GM12878 (cell line): ENCODE results near the gene RADIL.

Experiments used
- E2F8 ChIP-seq: fragments of 450-650 bp; IDR thresholded peaks from 2 replicates; pipeline ENCODE4 v1.6.1; 2018; ENCODE audit warnings: mild to moderate bottlenecking, low read depth, moderate library complexity; ENCODE audit not compliant: partially characterized antibody
- EZH2 ChIP-seq: IDR thresholded peaks from 2 replicates; pipeline ENCODE4 v1.6.1; 2012; ENCODE audit warnings: low read depth, mild to moderate bottlenecking, control low read depth, inconsistent platforms, low read length, borderline replicate concordance; ENCODE audit not compliant: control insufficient read depth
- NFYA ChIP-seq: IDR thresholded peaks from 2 replicates; pipeline ENCODE4 v1.6.1; 2011; ENCODE audit warnings: low read depth, mild to moderate bottlenecking, low read length, improper control_type of control experiment, borderline replicate concordance
- NKRF ChIP-seq: fragments of 450-650 bp; conservative IDR thresholded peaks from 2 replicates; pipeline ENCODE4 v1.6.1; 2017; ENCODE audit warnings: mild to moderate bottlenecking, moderate library complexity
- RAD21 ChIP-seq: IDR thresholded peaks from 2 replicates; pipeline ENCODE4 v1.6.1; 2011; ENCODE audit warnings: mild to moderate bottlenecking, low read depth, low read length, moderate library complexity; ENCODE audit not compliant: insufficient read depth
- SIN3A ChIP-seq: IDR thresholded peaks from 2 replicates; pipeline ENCODE4 v1.6.1; 2012; ENCODE audit warnings: low read depth, low read length, improper control_type of control experiment
- SMARCA5 ChIP-seq: fragments of 450-650 bp; IDR thresholded peaks from 2 replicates; pipeline ENCODE4 v1.6.1; 2017; ENCODE audit warnings: mild to moderate bottlenecking
- SMC3 ChIP-seq: IDR thresholded peaks from 2 replicates; pipeline ENCODE4 v1.6.1; 2011; ENCODE audit warnings: low read length, improper control_type of control experiment, borderline replicate concordance
- SRF ChIP-seq, 2 experiments: IDR thresholded peaks; 2 replicates each; pipeline ENCODE4 v1.6.1; 2011; ENCODE audit warnings: low read depth in 2 of 2, low read length in 2 of 2, mild to moderate bottlenecking in 1 of 2, moderate library complexity in 1 of 2
- TAF1 ChIP-seq: IDR thresholded peaks from 2 replicates; pipeline ENCODE4 v1.6.1; 2011; ENCODE audit warnings: mild to moderate bottlenecking, low read depth, low read length, borderline replicate concordance
- TARDBP ChIP-seq: IDR thresholded peaks from 2 replicates; pipeline ENCODE4 v1.6.1; 2016; ENCODE audit warnings: borderline replicate concordance
- ZNF274 ChIP-seq: IDR thresholded peaks from one replicate; pipeline ENCODE4 v1.8.0; 2011; ENCODE audit not compliant: insufficient read length, insufficient read depth
- TF ChIP-seq, protein P1 (sequence below), 3 experiments: IDR thresholded peaks in 2 of 3; conservative IDR thresholded peaks in 1 of 3; 2 replicates each; pipeline ENCODE4 v1.5.1; 2011; ENCODE audit warnings: low read depth in 3 of 3, low read length in 3 of 3, mild to moderate bottlenecking in 3 of 3, control low read depth in 2 of 3, moderate library complexity in 2 of 3, inconsistent platforms in 1 of 3, mixed read lengths in 1 of 3; ENCODE audit not compliant: control insufficient read depth in 2 of 3, insufficient read depth in 1 of 3; ENCODE audit errors: extremely low read depth in 1 of 3

DNA sequence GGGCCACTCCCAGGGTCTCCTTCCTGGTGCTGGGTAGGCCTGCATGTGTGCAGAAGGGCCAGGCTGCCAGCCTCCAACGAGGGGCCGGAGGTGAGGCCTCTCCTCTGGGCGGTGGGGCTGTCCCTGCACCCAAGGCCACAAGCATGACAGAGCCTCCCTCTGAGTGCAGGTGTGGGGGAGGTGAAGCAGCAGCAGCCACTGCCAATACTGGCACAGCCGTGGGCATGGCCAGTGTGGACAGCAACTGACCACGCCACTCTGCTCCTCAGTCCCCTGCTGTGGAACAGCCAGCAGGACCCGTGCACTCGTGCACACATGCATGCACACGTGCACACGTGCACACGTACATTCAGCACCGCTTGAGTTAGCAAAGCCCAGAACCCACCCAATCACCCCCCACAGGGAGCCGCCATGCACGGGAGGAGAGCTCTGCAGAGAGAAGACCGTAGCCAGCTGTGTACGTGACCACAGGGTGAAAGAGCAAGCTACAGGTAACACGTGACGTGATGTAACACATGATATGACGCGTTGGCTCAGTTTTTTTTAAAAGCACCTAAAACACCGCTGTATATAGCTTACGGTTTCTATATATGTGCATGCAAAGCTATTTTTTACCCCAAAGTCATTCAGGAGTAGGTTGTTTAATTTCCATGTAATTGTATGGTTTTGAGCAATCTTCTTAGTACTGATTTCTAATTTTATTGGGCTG, 44.7 kb downstream of the RADIL start:
- TF ChIP-seq NFYA = no peak
- TF ChIP-seq NKRF = no peak
- TF ChIP-seq, protein P1, sequence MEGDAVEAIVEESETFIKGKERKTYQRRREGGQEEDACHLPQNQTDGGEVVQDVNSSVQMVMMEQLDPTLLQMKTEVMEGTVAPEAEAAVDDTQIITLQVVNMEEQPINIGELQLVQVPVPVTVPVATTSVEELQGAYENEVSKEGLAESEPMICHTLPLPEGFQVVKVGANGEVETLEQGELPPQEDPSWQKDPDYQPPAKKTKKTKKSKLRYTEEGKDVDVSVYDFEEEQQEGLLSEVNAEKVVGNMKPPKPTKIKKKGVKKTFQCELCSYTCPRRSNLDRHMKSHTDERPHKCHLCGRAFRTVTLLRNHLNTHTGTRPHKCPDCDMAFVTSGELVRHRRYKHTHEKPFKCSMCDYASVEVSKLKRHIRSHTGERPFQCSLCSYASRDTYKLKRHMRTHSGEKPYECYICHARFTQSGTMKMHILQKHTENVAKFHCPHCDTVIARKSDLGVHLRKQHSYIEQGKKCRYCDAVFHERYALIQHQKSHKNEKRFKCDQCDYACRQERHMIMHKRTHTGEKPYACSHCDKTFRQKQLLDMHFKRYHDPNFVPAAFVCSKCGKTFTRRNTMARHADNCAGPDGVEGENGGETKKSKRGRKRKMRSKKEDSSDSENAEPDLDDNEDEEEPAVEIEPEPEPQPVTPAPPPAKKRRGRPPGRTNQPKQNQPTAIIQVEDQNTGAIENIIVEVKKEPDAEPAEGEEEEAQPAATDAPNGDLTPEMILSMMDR (IDR thresholded peaks at IDR 0.05 in 2 of 3, conservative IDR thresholded peaks at IDR 0.05 in 1 of 3; ENCODE audit: control insufficient read depth in 2 of 3, extremely low read depth in 1 of 3, insufficient read depth in 1 of 3, low read depth in 3 of 3, low read length in 3 of 3) = no peak
- no peak for TF ChIP-seq ZNF274
- TF ChIP-seq RAD21 = no peak
- TF ChIP-seq TARDBP = no peak
- no peak for TF ChIP-seq EZH2
- TF ChIP-seq SMC3 = no peak
- no peak for TF ChIP-seq E2F8
- TF ChIP-seq SMARCA5 = no peak
- TF ChIP-seq SRF (IDR thresholded peaks at IDR 0.05; ENCODE audit: low read depth in 2 of 2, low read length in 2 of 2) = no peak
- no peak for TF ChIP-seq TAF1
- TF ChIP-seq SIN3A = no peak
